ENCODE data around the gene DOCK3.

DOCK3 gene

DNA sequence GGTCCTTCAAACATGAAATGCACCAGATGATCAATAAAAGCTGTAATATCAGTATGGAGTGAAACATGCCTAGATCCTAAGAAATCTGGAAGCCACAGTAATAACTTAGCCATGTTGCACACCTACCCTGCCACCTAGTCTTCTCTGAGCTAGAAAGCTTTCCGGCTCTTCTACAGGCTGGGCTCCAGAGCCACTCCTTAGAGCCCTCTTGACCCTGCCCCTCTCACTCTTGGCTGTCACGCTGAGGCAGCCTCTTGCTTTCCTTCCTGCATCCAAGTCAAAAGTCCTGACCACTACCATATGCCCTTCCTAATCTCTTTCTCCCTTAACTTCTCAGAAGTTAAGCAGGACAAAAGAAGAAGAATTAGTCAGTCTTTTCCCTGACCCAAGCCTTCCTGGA lies 734.1 kb downstream of the DOCK3 start:
- DNase-seq (ENCODE audit: low read depth), result no peak

- no peak for DNase-seq (ENCODE audit: low read depth)
These were observed 747.5 kb downstream of the DOCK3 start for GRCh38 chr3:51422211-51422610.

DNA sequence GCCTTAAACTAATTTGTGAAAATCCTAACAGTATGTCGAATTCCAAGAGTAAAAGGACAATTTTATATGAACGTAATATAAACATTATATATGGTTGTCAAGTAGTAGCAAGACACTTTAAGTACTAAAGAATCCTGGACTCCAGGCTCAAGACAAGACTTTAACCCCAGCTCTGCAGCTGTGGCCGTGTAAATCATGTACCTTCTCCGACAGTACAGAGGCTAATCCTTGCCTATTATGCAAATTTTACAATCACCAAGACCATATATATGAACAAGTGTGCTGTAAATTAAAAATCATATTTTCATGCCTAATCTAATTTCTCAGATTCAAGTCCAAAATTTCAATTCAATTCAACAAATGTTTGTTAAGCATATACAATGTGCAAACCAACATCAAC lies 752.2 kb downstream of the DOCK3 start:
- no peak for DNase-seq (ENCODE audit: low read depth)

DNA sequence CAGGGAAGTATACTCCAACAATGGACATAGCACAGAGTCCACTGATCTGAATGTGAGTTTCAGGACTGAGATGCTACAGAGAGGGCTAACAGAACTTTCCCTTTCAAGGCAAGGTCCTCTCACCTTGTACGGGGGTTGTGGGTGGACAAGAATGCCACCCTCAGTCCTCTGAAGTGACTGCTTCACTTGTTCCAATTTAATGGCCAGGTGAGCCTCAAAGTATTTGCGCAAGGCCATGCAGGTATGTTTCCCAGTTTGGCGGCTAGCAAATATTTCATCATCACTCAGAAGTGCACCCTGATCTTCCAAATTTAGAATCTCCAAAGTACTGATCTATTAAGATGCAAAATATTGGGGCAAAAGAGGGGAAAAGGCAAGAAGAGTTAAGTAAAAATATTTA lies 754.4 kb downstream of the DOCK3 start:
- no peak for DNase-seq (ENCODE audit: low read depth)
